Measurements from ENCODE around the gene RAB40C. TPM values are rescaled to one million over a fixed set of nuclear protein-coding genes. Genes with fewer than 3 reads are reported as not detected.

The RAB40C gene
- total RNA-seq, 1 donor from 2014 or later, result 5.7 TPM

- H3K27me3 ChIP-seq (ENCODE audit: control insufficient read depth in 3 of 3, insufficient read depth in 3 of 3, low read length in 3 of 3), result peaks cover 39 to 50% (median 43%) of the 10 kb centered on the region in 3 donors
- peaks cover 0 to 6% (median 0%) of the 10 kb centered on the region in 3 donors for H3K4me1 ChIP-seq (ENCODE audit: control insufficient read depth in 3 of 3, insufficient read depth in 3 of 3, low read length in 3 of 3)
- no peak overlapping the region for H3K27ac ChIP-seq (ENCODE audit: low read depth, low read length)
- no peak overlapping the region for H3K4me3 ChIP-seq (ENCODE audit: low read length in 3 of 3)
- H3K9me3 ChIP-seq (ENCODE audit: control insufficient read depth in 3 of 3, low read length in 3 of 3), result no peaks in the 10 kb centered on the region
- no peaks in the 10 kb centered on the region for H3K36me3 ChIP-seq (ENCODE audit: control insufficient read depth in 3 of 3, insufficient read depth in 3 of 3, low read length in 3 of 3)
- H3K9ac ChIP-seq (ENCODE audit: low read depth in 1 of 3, low read length in 3 of 3), result no peak overlapping the region
Measured at GRCh38 chr16:559021-559380, 30.9 kb upstream of the RAB40C start.

- Histone ChIP-seq H3K27me3 (ENCODE audit: control insufficient read depth in 3 of 3, insufficient read depth in 3 of 3, low read length in 3 of 3) (peaks cover 39 to 50% (median 43%) of the 10 kb centered on the region in 3 donors), H3K9me3 (ENCODE audit: control insufficient read depth in 3 of 3, low read length in 3 of 3) (no peaks in the 10 kb centered on the region), H3K4me1 (ENCODE audit: control insufficient read depth in 3 of 3, insufficient read depth in 3 of 3, low read length in 3 of 3) (peaks cover 0 to 6% (median 0%) of the 10 kb centered on the region in 3 donors), H3K4me3 (ENCODE audit: low read length in 3 of 3) (no peak overlapping the region), H3K27ac (ENCODE audit: low read depth, low read length) (no peak overlapping the region), H3K36me3 (ENCODE audit: control insufficient read depth in 3 of 3, insufficient read depth in 3 of 3, low read length in 3 of 3) (no peaks in the 10 kb centered on the region), H3K9ac (ENCODE audit: low read depth in 1 of 3, low read length in 3 of 3) (no peak overlapping the region)
Measured at GRCh38 chr16:559411-560203, 30.3 kb upstream of the RAB40C start.

GRCh38 chr16:560204-560700, 29.6 kb upstream of the RAB40C start, which contains the start of gene PRR35:
Gene PRR35 (plus strand): TSS chr16:560394. CDS start chr16:563295, 2,901 bp downstream.
- no peaks in the 10 kb centered on the region for H3K9me3 ChIP-seq (ENCODE audit: control insufficient read depth in 3 of 3, low read length in 3 of 3)
- peaks cover 0 to 2% (median 0%) of the 10 kb centered on the region in 3 donors for H3K4me1 ChIP-seq (ENCODE audit: control insufficient read depth in 3 of 3, insufficient read depth in 3 of 3, low read length in 3 of 3)
- H3K27ac ChIP-seq (ENCODE audit: low read depth, low read length), result no peak within 1 kb of the TSS
- peaks cover 39 to 46% (median 43%) of the 10 kb centered on the region in 3 donors for H3K27me3 ChIP-seq (ENCODE audit: control insufficient read depth in 3 of 3, insufficient read depth in 3 of 3, low read length in 3 of 3)
- H3K4me3 ChIP-seq (ENCODE audit: low read length in 3 of 3), result no peak within 1 kb of the TSS
- H3K9ac ChIP-seq (ENCODE audit: low read depth in 1 of 3, low read length in 3 of 3), result no peak within 1 kb of the TSS
- H3K36me3 ChIP-seq (ENCODE audit: control insufficient read depth in 3 of 3, insufficient read depth in 3 of 3, low read length in 3 of 3), result no peaks in the 10 kb centered on the region

DNA sequence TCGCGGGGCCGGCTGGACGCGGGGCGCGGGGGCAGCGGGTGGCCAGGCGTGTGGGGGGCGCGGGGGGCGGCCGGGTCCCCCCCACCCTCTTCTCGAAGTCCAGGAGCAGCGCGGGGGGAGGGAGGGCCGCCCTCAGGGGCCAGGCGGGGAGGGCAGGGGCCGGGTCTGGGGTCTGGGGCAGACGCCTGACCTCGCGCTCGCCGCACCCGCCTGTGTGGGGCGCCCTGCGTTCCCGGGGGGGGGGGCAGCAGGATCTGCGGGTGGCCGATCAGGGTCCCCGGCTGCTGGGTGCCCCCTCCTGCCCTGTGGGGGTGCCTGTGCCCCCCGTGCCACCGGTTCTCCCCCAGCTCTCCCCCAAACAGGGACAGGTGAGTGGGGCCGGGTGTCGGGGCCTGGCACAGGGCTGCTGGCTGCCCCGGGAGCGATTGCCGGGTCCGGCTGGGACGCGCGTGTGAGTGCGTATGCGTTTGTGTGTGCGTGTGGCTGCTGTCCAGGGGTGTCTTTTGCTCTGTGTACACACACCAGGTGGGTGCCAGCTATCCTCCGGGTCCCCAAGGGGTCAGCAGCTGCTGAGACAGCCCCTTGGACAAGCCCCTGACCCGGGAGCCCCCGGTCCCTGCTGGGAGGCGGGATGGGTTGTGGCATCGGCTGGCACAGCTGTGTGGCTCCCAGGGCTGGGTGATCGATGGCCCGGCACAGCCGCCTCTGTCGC, 29.0 kb upstream of the RAB40C start:
- Histone ChIP-seq H3K9ac (ENCODE audit: low read depth in 1 of 3, low read length in 3 of 3) (no peak overlapping the region), H3K27ac (ENCODE audit: low read depth, low read length) (no peak overlapping the region), H3K4me3 (ENCODE audit: low read length in 3 of 3) (no peak overlapping the region), H3K9me3 (ENCODE audit: control insufficient read depth in 3 of 3, low read length in 3 of 3) (no peaks in the 10 kb centered on the region), H3K27me3 (ENCODE audit: control insufficient read depth in 3 of 3, insufficient read depth in 3 of 3, low read length in 3 of 3) (peaks cover 39 to 44% (median 43%) of the 10 kb centered on the region in 3 donors), H3K36me3 (ENCODE audit: control insufficient read depth in 3 of 3, insufficient read depth in 3 of 3, low read length in 3 of 3) (no peaks in the 10 kb centered on the region), H3K4me1 (ENCODE audit: control insufficient read depth in 3 of 3, insufficient read depth in 3 of 3, low read length in 3 of 3) (peaks cover 0 to 3% (median 2%) of the 10 kb centered on the region in 3 donors)

- no peaks in the 10 kb centered on the region for H3K36me3 ChIP-seq (ENCODE audit: control insufficient read depth in 3 of 3, insufficient read depth in 3 of 3, low read length in 3 of 3)
- H3K4me3 ChIP-seq (ENCODE audit: low read length in 3 of 3), result no peak overlapping the region
- peaks cover 39 to 44% (median 43%) of the 10 kb centered on the region in 3 donors for H3K27me3 ChIP-seq (ENCODE audit: control insufficient read depth in 3 of 3, insufficient read depth in 3 of 3, low read length in 3 of 3)
- no peaks in the 10 kb centered on the region for H3K9me3 ChIP-seq (ENCODE audit: control insufficient read depth in 3 of 3, low read length in 3 of 3)
- H3K9ac ChIP-seq (ENCODE audit: low read depth in 1 of 3, low read length in 3 of 3), result no peak overlapping the region
- peaks cover 3 to 7% (median 6%) of the 10 kb centered on the region in 3 donors for H3K4me1 ChIP-seq (ENCODE audit: control insufficient read depth in 3 of 3, insufficient read depth in 3 of 3, low read length in 3 of 3)
- H3K27ac ChIP-seq (ENCODE audit: low read depth, low read length), result no peak overlapping the region
Measured at GRCh38 chr16:561413-561794, 28.5 kb upstream of the RAB40C start.

DNA sequence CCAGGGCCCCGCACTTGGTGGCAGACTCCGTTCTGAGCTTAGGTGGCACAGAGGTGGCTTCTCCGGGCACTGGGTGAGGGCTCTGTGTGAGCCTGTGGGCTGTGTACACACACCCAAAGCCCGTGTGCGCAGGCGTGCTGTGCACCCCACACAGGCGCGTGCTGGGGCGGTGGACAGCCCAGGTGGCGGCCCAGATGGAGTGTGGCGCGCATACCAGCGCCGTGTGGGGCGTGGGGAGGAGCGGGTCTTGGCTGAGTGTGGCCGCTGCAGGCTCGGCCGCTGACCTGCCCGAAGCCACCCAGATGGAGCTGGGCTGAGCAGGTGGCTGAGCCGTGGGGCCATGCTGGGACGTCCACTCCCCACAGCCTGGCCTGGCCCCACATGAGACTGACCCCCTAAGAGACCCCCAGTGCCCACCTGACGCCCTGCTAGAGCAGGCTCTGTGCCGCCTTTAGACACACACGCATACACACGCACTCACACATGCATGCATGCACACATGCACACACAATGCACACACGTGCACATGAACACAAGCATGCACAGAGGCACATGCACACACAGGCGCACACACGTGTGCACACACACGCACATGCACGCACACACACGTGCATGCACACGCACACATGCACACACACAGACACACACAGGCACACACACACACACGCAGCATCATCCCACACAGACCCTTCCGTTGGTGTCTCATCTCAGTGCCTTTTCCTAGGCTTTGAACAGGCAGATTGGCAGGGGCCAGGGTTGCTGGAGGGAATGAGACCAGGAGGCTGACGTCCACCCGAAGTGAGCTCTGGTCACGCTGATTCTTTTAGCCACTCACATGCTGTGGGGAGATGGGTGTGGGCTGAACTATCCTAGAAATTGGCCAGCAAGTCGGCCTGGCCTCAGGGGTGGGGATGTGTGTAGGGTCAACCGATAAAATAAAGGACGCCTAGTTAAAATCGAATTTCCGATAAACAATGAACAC, 27.6 kb upstream of the RAB40C start:
- H3K36me3 ChIP-seq (ENCODE audit: control insufficient read depth in 3 of 3, insufficient read depth in 3 of 3, low read length in 3 of 3), result no peaks in the 10 kb centered on the region
- H3K4me1 ChIP-seq (ENCODE audit: control insufficient read depth in 3 of 3, insufficient read depth in 3 of 3, low read length in 3 of 3), result peaks cover 10 to 15% (median 11%) of the 10 kb centered on the region in 3 donors
- no peaks in the 10 kb centered on the region for H3K9me3 ChIP-seq (ENCODE audit: control insufficient read depth in 3 of 3, low read length in 3 of 3)
- H3K27me3 ChIP-seq (ENCODE audit: control insufficient read depth in 3 of 3, insufficient read depth in 3 of 3, low read length in 3 of 3), result peaks cover 39 to 43% (median 43%) of the 10 kb centered on the region in 3 donors
- H3K4me3 ChIP-seq (ENCODE audit: low read length in 3 of 3), result no peak overlapping the region
- no peak overlapping the region for H3K27ac ChIP-seq (ENCODE audit: low read depth, low read length)
- no peak overlapping the region for H3K9ac ChIP-seq (ENCODE audit: low read depth in 1 of 3, low read length in 3 of 3)

DNA sequence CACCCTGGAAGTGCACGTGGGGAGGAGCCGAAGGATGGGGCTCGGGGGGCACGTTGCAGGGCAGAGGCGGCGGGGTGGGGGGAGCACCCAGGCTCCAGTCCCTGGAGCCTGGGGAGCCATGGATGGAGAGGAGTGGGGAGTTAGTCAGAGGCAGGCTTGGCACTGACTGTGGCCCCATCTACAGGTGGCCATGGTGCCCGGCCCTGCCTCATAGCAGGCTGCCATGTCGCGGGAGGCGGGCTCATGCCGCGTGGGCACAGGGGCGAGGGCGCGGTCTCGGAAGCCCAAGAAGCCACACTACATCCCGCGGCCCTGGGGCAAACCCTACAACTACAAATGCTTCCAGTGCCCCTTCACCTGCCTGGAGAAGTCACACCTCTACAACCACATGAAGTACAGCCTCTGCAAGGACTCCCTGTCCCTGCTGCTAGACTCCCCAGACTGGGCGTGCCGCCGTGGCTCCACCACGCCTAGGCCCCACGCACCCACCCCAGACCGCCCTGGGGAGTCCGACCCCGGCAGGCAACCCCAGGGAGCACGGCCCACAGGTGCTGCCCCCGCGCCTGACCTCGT, 26.7 kb upstream of the RAB40C start:
- no peaks in the 10 kb centered on the region for H3K9me3 ChIP-seq (ENCODE audit: control insufficient read depth in 3 of 3, low read length in 3 of 3)
- H3K4me1 ChIP-seq (ENCODE audit: control insufficient read depth in 3 of 3, insufficient read depth in 3 of 3, low read length in 3 of 3), result peaks cover 13 to 19% (median 16%) of the 10 kb centered on the region in 3 donors
- no peak overlapping the region for H3K27ac ChIP-seq (ENCODE audit: low read depth, low read length)
- H3K36me3 ChIP-seq (ENCODE audit: control insufficient read depth in 3 of 3, insufficient read depth in 3 of 3, low read length in 3 of 3), result no peaks in the 10 kb centered on the region
- no peak overlapping the region for H3K4me3 ChIP-seq (ENCODE audit: low read length in 3 of 3)
- H3K9ac ChIP-seq (ENCODE audit: low read depth in 1 of 3, low read length in 3 of 3), result no peak overlapping the region
- peaks cover 36 to 39% (median 38%) of the 10 kb centered on the region in 3 donors for H3K27me3 ChIP-seq (ENCODE audit: control insufficient read depth in 3 of 3, insufficient read depth in 3 of 3, low read length in 3 of 3)

- no peak overlapping the region for H3K4me3 ChIP-seq (ENCODE audit: low read length in 3 of 3)
- H3K4me1 ChIP-seq (ENCODE audit: control insufficient read depth in 3 of 3, insufficient read depth in 3 of 3, low read length in 3 of 3), result peaks cover 20 to 27% (median 23%) of the 10 kb centered on the region in 3 donors
- no peaks in the 10 kb centered on the region for H3K9me3 ChIP-seq (ENCODE audit: control insufficient read depth in 3 of 3, low read length in 3 of 3)
- H3K27ac ChIP-seq (ENCODE audit: low read depth, low read length), result no peak overlapping the region
- no peak overlapping the region for H3K9ac ChIP-seq (ENCODE audit: low read depth in 1 of 3, low read length in 3 of 3)
- H3K36me3 ChIP-seq (ENCODE audit: control insufficient read depth in 3 of 3, insufficient read depth in 3 of 3, low read length in 3 of 3), result no peaks in the 10 kb centered on the region
- H3K27me3 ChIP-seq (ENCODE audit: control insufficient read depth in 3 of 3, insufficient read depth in 3 of 3, low read length in 3 of 3), result peaks cover 20 to 23% (median 22%) of the 10 kb centered on the region in 3 donors
Measured at GRCh38 chr16:564690-565418, 25.0 kb upstream of the RAB40C start.
